ENCODE data around the gene JAML. TPM values are rescaled to one million over a fixed set of nuclear protein-coding genes. Genes with fewer than 3 reads are reported as not detected.
A peak's percentile ranks its signal among the peaks of the same experiment; 100 is the strongest.

Gene JAML
- total RNA-seq, 1 experiment from 2014 or later = not detected

- peak; percentile 69 for TF ChIP-seq CTCF (IDR thresholded peaks at IDR 0.05; ENCODE audit: unreplicated experiment)
- CTCF ChIA-PET = interaction anchor here (0.6 to 1.9 kb wide), 7 partner anchors 9 to 663 kb away, joined by 3 to 14 read pairs (median 3); partner anchors contain the start of gene MPZL3
- H3K27me3 Mint-ChIP-seq (ENCODE audit: unreplicated experiment) = peaks cover 48% of the 10 kb centered on the region
- no peak overlapping the region for H3K27ac Mint-ChIP-seq (ENCODE audit: unreplicated experiment)
- intact Hi-C loops (cut with micrococcal nuclease; ENCODE audit: unreplicated experiment) = loop anchor here (1.0 kb wide), 1 partner anchor 26 kb away; no protein-coding TSS in a partner anchor
- H3K36me3 Mint-ChIP-seq (ENCODE audit: insufficient read depth, unreplicated experiment) = no peaks in the 10 kb centered on the region
- H3K9me3 Mint-ChIP-seq (ENCODE audit: low read depth, unreplicated experiment) = no peaks in the 10 kb centered on the region
- no TSS peak for BruUV-seq (replicated peaks)
- DNase-seq = peak; percentile 67
- peaks cover 18% of the 10 kb centered on the region for H3K4me1 Mint-ChIP-seq (ENCODE audit: low read depth, unreplicated experiment)
- no peak overlapping the region for H3K4me3 Mint-ChIP-seq (ENCODE audit: low read depth, unreplicated experiment)
Measured at GRCh38 chr11:118171269-118172062, 53.3 kb downstream of the JAML start.

GRCh38 chr11:118170882-118171268, 53.9 kb downstream of the JAML start:
- no peaks in the 10 kb centered on the region for H3K9me3 Mint-ChIP-seq (ENCODE audit: low read depth, unreplicated experiment)

GRCh38 chr11:118170231-118170630, 54.6 kb downstream of the JAML start:
- no peak for TF ChIP-seq CTCF (IDR thresholded peaks at IDR 0.05; ENCODE audit: unreplicated experiment)
- Mint-ChIP-seq H3K9me3 (ENCODE audit: low read depth, unreplicated experiment) (no peaks in the 10 kb centered on the region), H3K27me3 (ENCODE audit: unreplicated experiment) (peaks cover 48% of the 10 kb centered on the region), H3K4me3 (ENCODE audit: low read depth, unreplicated experiment) (no peak overlapping the region), H3K4me1 (ENCODE audit: low read depth, unreplicated experiment) (peaks cover 10% of the 10 kb centered on the region), H3K36me3 (ENCODE audit: insufficient read depth, unreplicated experiment) (no peaks in the 10 kb centered on the region), H3K27ac (ENCODE audit: unreplicated experiment) (no peak overlapping the region)
- no peak for DNase-seq
- no TSS peak for BruUV-seq (replicated peaks)
- intact Hi-C loops (cut with micrococcal nuclease; ENCODE audit: unreplicated experiment) = no loop called here
- CTCF ChIA-PET = no interaction called here

More at GRCh38 chr11:118170882-118171268, 53.9 kb downstream of the JAML start:
- no peak overlapping the region for H3K27ac Mint-ChIP-seq (ENCODE audit: unreplicated experiment)
- CTCF ChIA-PET = interaction anchor here (1.2 to 1.9 kb wide), 2 partner anchors 15 to 22 kb away, joined by 3 to 14 read pairs; no protein-coding TSS in a partner anchor
- H3K36me3 Mint-ChIP-seq (ENCODE audit: insufficient read depth, unreplicated experiment) = no peaks in the 10 kb centered on the region
- no TSS peak for BruUV-seq (replicated peaks)
- DNase-seq = no peak
- no peak for TF ChIP-seq CTCF (IDR thresholded peaks at IDR 0.05; ENCODE audit: unreplicated experiment)
- peaks cover 16% of the 10 kb centered on the region for H3K4me1 Mint-ChIP-seq (ENCODE audit: low read depth, unreplicated experiment)
- H3K27me3 Mint-ChIP-seq (ENCODE audit: unreplicated experiment) = peaks cover 48% of the 10 kb centered on the region
- intact Hi-C loops (cut with micrococcal nuclease; ENCODE audit: unreplicated experiment) = loop anchor here (1.0 kb wide), 1 partner anchor 26 kb away; no protein-coding TSS in a partner anchor
- H3K4me3 Mint-ChIP-seq (ENCODE audit: low read depth, unreplicated experiment) = no peak overlapping the region

GRCh38 chr11:118169300-118170140, 55.3 kb downstream of the JAML start:
- no peak overlapping the region for H3K4me3 Mint-ChIP-seq (ENCODE audit: low read depth, unreplicated experiment)
- no TSS peak for BruUV-seq (replicated peaks)
- no peak overlapping the region for H3K27ac Mint-ChIP-seq (ENCODE audit: unreplicated experiment)
- H3K36me3 Mint-ChIP-seq (ENCODE audit: insufficient read depth, unreplicated experiment) = no peaks in the 10 kb centered on the region
- peaks cover 53% of the 10 kb centered on the region for H3K27me3 Mint-ChIP-seq (ENCODE audit: unreplicated experiment)
- DNase-seq = no peak
- intact Hi-C loops (cut with micrococcal nuclease; ENCODE audit: unreplicated experiment) = no loop called here
- no peak for TF ChIP-seq CTCF (IDR thresholded peaks at IDR 0.05; ENCODE audit: unreplicated experiment)
- no peaks in the 10 kb centered on the region for H3K9me3 Mint-ChIP-seq (ENCODE audit: low read depth, unreplicated experiment)
- CTCF ChIA-PET = interaction anchor here (0.6 kb wide), 1 partner anchor 140 kb away, joined by 4 read pairs; no protein-coding TSS in a partner anchor
- peaks cover 3% of the 10 kb centered on the region for H3K4me1 Mint-ChIP-seq (ENCODE audit: low read depth, unreplicated experiment)
